GM12878 (cell line): ENCODE results near the gene CMTM4. TPM values are rescaled to one million over a fixed set of nuclear protein-coding genes. Genes with fewer than 3 reads are reported as not detected.

ENCODE experiments used
- ATAC-seq: fragments of 200-7000 bp; cut with Tn5 transposase; 3 replicates; pipeline ENCODE4 v1.9.1; 2020; ENCODE audit warnings: mild to moderate bottlenecking, moderate library complexity
- BruUV-seq: library from RNA; stranded (reverse); fragments of 400-500 nt; replicated peaks from 2 replicates; lab custom pipeline; 2021; lab: Mats Ljungman, UMichigan
- CTCF ChIA-PET: fragments of 300-600 bp; sonication (Branson Sonifier 250); formaldehyde crosslinking; extraction: SDS; loops from one replicate; lab custom pipeline; 2021; ENCODE audit warnings: inconsistent platforms; lab: Yijun Ruan, JAX
- POLR2A ChIA-PET: fragments of 350-600 bp; formaldehyde crosslinking; extraction: SDS; loops from one replicate; lab custom pipeline; 2021; ENCODE audit warnings: inconsistent platforms; lab: Charles Lee
- RAD21 ChIA-PET: fragments of 300-600 bp; sonication (Branson Sonifier 250); formaldehyde crosslinking; loops from one replicate; lab custom pipeline; 2023; ENCODE audit warnings: antibody characterized with exemption; ENCODE audit not compliant: unreplicated experiment; lab: Charles Lee
- SMC1A ChIA-PET: fragments of 300-600 bp; sonication (Branson Sonifier 250); formaldehyde crosslinking; loops from one replicate; lab custom pipeline; 2023; ENCODE audit not compliant: unreplicated experiment, uncharacterized antibody; lab: Charles Lee
- DNase-seq: peaks from one replicate; pipeline ENCODE4 v3.0.0-alpha.2; 2011; ENCODE audit warnings: low read depth, low spot score
- FAIRE-seq: peaks from 3 replicates; lab custom pipeline; 2011; peaks lifted over from hg19 to GRCh38; lab: Jason Lieb, UNC
- H2AFZ ChIP-seq: 2 replicates; pipeline ENCODE4 v1.6.0; 2011; ENCODE audit warnings: low read depth, low read length, control low read depth; ENCODE audit not compliant: control insufficient read depth
- H3K27ac ChIP-seq: 2 replicates; pipeline ENCODE4 v1.5.1; 2011; ENCODE audit warnings: control low read depth; ENCODE audit not compliant: control insufficient read depth, insufficient read depth
- H3K27me3 ChIP-seq, 2 experiments: replicated peaks in 1 of 2; 2 replicates each; pipeline versions ENCODE4 v1.6.0 to v1.6.1; 2011; ENCODE audit warnings: low read length in 1 of 2; ENCODE audit not compliant: control insufficient read depth in 2 of 2, insufficient read depth in 2 of 2
- H3K36me3 ChIP-seq, 2 experiments: 2 replicates each; pipeline ENCODE4 v1.5.1; 2011; ENCODE audit warnings: low read length in 1 of 2; ENCODE audit not compliant: control insufficient read depth in 2 of 2, insufficient read depth in 2 of 2
- H3K4me1 ChIP-seq: 2 replicates; pipeline ENCODE4 v1.6.1; 2011; ENCODE audit warnings: mild to moderate bottlenecking, low read length, moderate library complexity, mixed read lengths; ENCODE audit not compliant: control insufficient read depth, insufficient read depth
- H3K4me2 ChIP-seq: 2 replicates; pipeline ENCODE4 v1.6.0; 2011; ENCODE audit warnings: control low read depth; ENCODE audit not compliant: control insufficient read depth, insufficient read depth
- H3K4me3 ChIP-seq: fragments of 200-600 bp; sonication (generic); 2 replicates; pipeline ENCODE4 v1.5.1; 2016
- H3K79me2 ChIP-seq: 2 replicates; pipeline ENCODE4 v1.6.0; 2011; ENCODE audit warnings: low read length; ENCODE audit not compliant: control insufficient read depth, insufficient read depth
- H3K9ac ChIP-seq: 2 replicates; pipeline ENCODE4 v1.8.0; 2011; ENCODE audit warnings: low read length, control low read depth, mixed read lengths; ENCODE audit not compliant: control insufficient read depth, insufficient read depth
- H3K9me3 ChIP-seq: replicated peaks from 3 replicates; pipeline ENCODE4 v1.5.1; 2011; ENCODE audit warnings: mild to moderate bottlenecking, low read length; ENCODE audit not compliant: control insufficient read depth, insufficient read depth
- H4K20me1 ChIP-seq: 2 replicates; pipeline ENCODE4 v1.6.0; 2011; ENCODE audit not compliant: control insufficient read depth, insufficient read depth
- ATF7 ChIP-seq: fragments of 450-650 bp; IDR thresholded peaks from 2 replicates; pipeline ENCODE4 v1.6.1; 2016; ENCODE audit warnings: low read depth, mild to moderate bottlenecking
- BCL11A ChIP-seq: IDR thresholded peaks from 2 replicates; pipeline ENCODE4 v1.6.1; 2011; ENCODE audit warnings: low read depth, low read length
- CUX1 ChIP-seq: IDR thresholded peaks from 2 replicates; pipeline ENCODE4 v1.6.1; 2012; ENCODE audit warnings: improper control_type of control experiment, low read depth, low read length; ENCODE audit not compliant: insufficient replicate concordance
- HCFC1 ChIP-seq: fragments of 150-350 bp; IDR thresholded peaks from 2 replicates; pipeline ENCODE4 v1.6.1; 2014; ENCODE audit warnings: low read length
- HDAC2 ChIP-seq: fragments of 200-600 bp; sonication (generic); IDR thresholded peaks from 2 replicates; pipeline ENCODE4 v1.6.1; 2017
- IRF4 ChIP-seq: IDR thresholded peaks from 2 replicates; pipeline ENCODE4 v1.6.1; 2011; ENCODE audit warnings: low read depth, low read length
- JUND ChIP-seq: IDR thresholded peaks from 2 replicates; pipeline ENCODE4 v1.6.1; 2012; ENCODE audit warnings: low read depth, mild to moderate bottlenecking, low read length, improper control_type of control experiment, moderate library complexity
- MYC ChIP-seq: IDR thresholded peaks from 2 replicates; pipeline ENCODE4 v1.6.1; 2011; ENCODE audit warnings: mild to moderate bottlenecking, low read length, moderate library complexity, inconsistent platforms; ENCODE audit not compliant: insufficient read depth, insufficient replicate concordance, insufficient read length, severe bottlenecking
- PAX8 ChIP-seq: fragments of 450-650 bp; IDR thresholded peaks from 2 replicates; pipeline ENCODE4 v1.6.1; 2017; ENCODE audit warnings: mild to moderate bottlenecking, moderate library complexity
- RAD51 ChIP-seq: fragments of 450-650 bp; IDR thresholded peaks from 2 replicates; pipeline ENCODE4 v1.6.1; 2016; ENCODE audit warnings: moderate library complexity, mild to moderate bottlenecking, inconsistent platforms
- ZNF24 ChIP-seq: fragments of 450-650 bp; IDR thresholded peaks from 2 replicates; pipeline ENCODE4 v1.6.1; 2017; ENCODE audit warnings: antibody characterized with exemption, mild to moderate bottlenecking
- WGBS: methylation state at CpG from one replicate; pipeline ENCODE4 v1.1.6; 2016; ENCODE audit warnings: low lambda C conversion rate; ENCODE audit not compliant: insufficient replicate concordance, insufficient coverage; ENCODE audit errors: missing lambda C conversion rate; 5-methylcytosine and 5-hydroxymethylcytosine counted together
- in situ Hi-C: fragments of 300-500 bp; cut with MboI; formaldehyde crosslinking; loops from 9 replicates; pipeline ENCODE4 v1.14.3; 2018; ENCODE audit warnings: mixed read lengths
- intact Hi-C: fragments of 100-400 bp; cut with micrococcal nuclease; formaldehyde crosslinking; loops from one replicate; pipeline ENCODE4 v1.14.2; 2022; ENCODE audit not compliant: unreplicated experiment
- polyA plus RNA-seq, 11 experiments: library from polyadenylated mRNA; depleted of rRNA in 4 of 11; unstranded in 6 of 11; stranded (reverse) in 5 of 11; fragments of >200 nt; fragmentation: Nextera tagmentation in 4 of 11; fragmentation: Illumina TruSeq in 1 of 11; extraction: Ambion mirVana in 4 of 11; extraction: Trizol in 1 of 11; gene quantifications; 1 replicate in 1 of 11; 2 replicates in 10 of 11; pipeline versions ENCODE4 v1.2.1 to v1.2.3, GENCODE V29; 2011 to 2016; ENCODE audit warnings: inconsistent platforms in 2 of 11, missing spikeins in 2 of 11, low read depth in 1 of 11
- total RNA-seq, 4 experiments: library from RNA; depleted of rRNA in 3 of 4; stranded (reverse); fragments of >200 nt in 3 of 4; fragmentation: Illumina TruSeq in 1 of 4; extraction: Trizol in 1 of 4; gene quantifications; 2 replicates each; pipeline versions ENCODE4 v1.2.1 to v1.2.3, GENCODE V29; 2013 to 2021
- TF ChIP-seq, protein P1 (sequence below): IDR thresholded peaks from 2 replicates; pipeline ENCODE4 v1.6.1; 2011; ENCODE audit warnings: borderline replicate concordance, low read depth, mild to moderate bottlenecking, moderate library complexity, mixed read lengths, low read length; ENCODE audit not compliant: insufficient read depth; ENCODE audit errors: extremely low read length

CMTM4 gene
- total and polyA plus RNA-seq, 10 of the 15 experiments (the other 5 are each of a cell fraction or from before 2014, with no cell fraction given): 0.02 to 0.43 (median 0.15) TPM; not detected in 2

DNA sequence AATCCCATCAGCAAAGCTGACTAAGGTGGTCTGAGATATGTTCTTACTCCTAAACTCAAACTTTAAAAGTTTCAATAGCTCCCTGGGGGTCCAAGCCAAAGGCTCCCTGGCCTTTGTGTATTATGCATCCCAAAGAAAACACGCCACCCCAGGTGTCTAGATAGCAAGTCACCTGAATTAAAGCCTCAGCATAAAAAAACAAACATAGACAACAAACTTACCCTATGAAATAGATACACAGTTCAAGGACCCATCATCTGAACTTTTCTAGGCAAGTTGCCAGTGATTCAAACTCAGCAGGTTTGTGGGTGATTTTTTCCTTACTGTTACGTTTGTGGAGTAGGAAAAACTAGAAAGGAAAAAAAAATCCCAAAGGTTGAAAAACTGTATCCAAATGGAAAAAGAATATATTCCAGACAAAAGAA lies 79.5 kb downstream of the CMTM4 start:
- Histone ChIP-seq H3K4me3 (no peak overlapping the region), H3K9me3 (no peaks in the 10 kb centered on the region), H3K4me1 (no peaks in the 10 kb centered on the region), H2AFZ (no peak overlapping the region)
- SMC1A ChIA-PET: interaction anchor here (0.9 kb wide), 1 partner anchor 9 kb away, joined by 3 read pairs; no protein-coding TSS in a partner anchor
- no peak for TF ChIP-seq HCFC1
- TF ChIP-seq BCL11A: no peak
- TF ChIP-seq ATF7: no peak
- TF ChIP-seq PAX8: no peak
- no peak for TF ChIP-seq JUND
- TF ChIP-seq IRF4: no peak
- TF ChIP-seq ZNF24: no peak
- TF ChIP-seq RAD51: no peak
- TF ChIP-seq, protein P1, sequence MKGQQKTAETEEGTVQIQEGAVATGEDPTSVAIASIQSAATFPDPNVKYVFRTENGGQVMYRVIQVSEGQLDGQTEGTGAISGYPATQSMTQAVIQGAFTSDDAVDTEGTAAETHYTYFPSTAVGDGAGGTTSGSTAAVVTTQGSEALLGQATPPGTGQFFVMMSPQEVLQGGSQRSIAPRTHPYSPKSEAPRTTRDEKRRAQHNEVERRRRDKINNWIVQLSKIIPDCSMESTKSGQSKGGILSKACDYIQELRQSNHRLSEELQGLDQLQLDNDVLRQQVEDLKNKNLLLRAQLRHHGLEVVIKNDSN: no peak
- no peak for TF ChIP-seq CUX1
- no peak for TF ChIP-seq HDAC2
- TF ChIP-seq MYC: no peak
- TF ChIP-seq, all 136 proteins: peak for 0
- CTCF ChIA-PET: interaction anchor here (0.6 to 4.6 kb wide), 5 partner anchors 9 to 130 kb away, joined by 3 to 32 read pairs (median 3); no protein-coding TSS in a partner anchor
- no TSS peak for BruUV-seq
- DNase-seq (no peak), FAIRE-seq (no peak), ATAC-seq (no peak)
- no peaks in the 10 kb centered on the region for H4K20me1 ChIP-seq
- intact Hi-C loops: no loop called here
- H3K27me3 ChIP-seq: peaks cover 0 to 4% of the 10 kb centered on the region in 2 experiments; a peak in 2 of 4 replicates
- H3K79me2 ChIP-seq: no peaks in the 10 kb centered on the region
- no peak overlapping the region for H3K27ac ChIP-seq
- H3K9ac ChIP-seq: no peak overlapping the region
- in situ Hi-C loops: no loop called here
- POLR2A ChIA-PET: interaction anchor here (0.6 kb wide), 1 partner anchor 95 kb away, joined by 3 read pairs; no protein-coding TSS in a partner anchor
- RAD21 ChIA-PET: no interaction called here
- 21% methylated on average over 2 of the region's 2 CpGs for WGBS
- no peak overlapping the region for H3K4me2 ChIP-seq
- H3K36me3 ChIP-seq: peaks cover 0 to 7% of the 10 kb centered on the region in 2 experiments; a peak in 2 of 4 replicates
